Right lobe of liver (tissue), 6 donors: ENCODE measurements around the gene HDAC4. TPM values are rescaled to one million over a fixed set of nuclear protein-coding genes. Genes with fewer than 3 reads are reported as not detected.
A peak's percentile ranks its signal among the peaks of the same experiment; 100 is the strongest.

ENCODE experiments used
- ATAC-seq, 4 donors: fragments of 200-7000 bp; cut with Tn5 transposase; one replicate each; pipeline ENCODE4 v1.9.1; 2020; ENCODE audit warnings: mild to moderate bottlenecking in 4 of 4, moderate library complexity in 4 of 4
- DNase-seq, 3 donors: peaks; one replicate each; pipeline ENCODE4 v3.0.0-alpha.2; 2020
- H3K27ac ChIP-seq, 3 donors: fragments of 200-600 bp; one replicate each; pipeline ENCODE4 v1.8.0; 2022
- H3K27me3 ChIP-seq, 2 donors: fragments of 200-600 bp; one replicate each; pipeline ENCODE4 v1.8.0; 2022
- H3K36me3 ChIP-seq, 4 donors: fragments of 200-600 bp; sonication (generic) in 1 of 4; one replicate each; pipeline versions ENCODE4 v1.5.1 to v1.8.0; 2017 to 2022; ENCODE audit warnings: control low read depth in 1 of 4
- H3K4me1 ChIP-seq, 4 donors: fragments of 200-600 bp; sonication (generic) in 1 of 4; one replicate each; pipeline versions ENCODE4 v1.5.1 to v1.8.0; 2017 to 2022; ENCODE audit warnings: control low read depth in 1 of 4
- H3K4me3 ChIP-seq, 3 donors: fragments of 200-600 bp; one replicate each; pipeline ENCODE4 v1.8.0; 2022
- H3K9me3 ChIP-seq, 4 donors: fragments of 200-600 bp; sonication (generic) in 1 of 4; one replicate each; pipeline versions ENCODE4 v1.5.1 to v1.8.0; 2017 to 2022; ENCODE audit warnings: control low read depth in 1 of 4
- POLR2A ChIP-seq: fragments of 450-650 bp; IDR thresholded peaks from one replicate; pipeline ENCODE4 v1.6.1; 2017; ENCODE audit warnings: antibody characterized with exemption, mild to moderate bottlenecking
- WGBS: methylation state at CpG from one replicate; pipeline ENCODE4 v1.1.6; 2018; ENCODE audit warnings: low coverage, low lambda C conversion rate; ENCODE audit not compliant: insufficient coverage; ENCODE audit errors: missing lambda C conversion rate; 5-methylcytosine and 5-hydroxymethylcytosine counted together
- intact Hi-C, 2 donors: fragments of 100-400 bp; cut with DNase I; formaldehyde crosslinking; loops; one replicate each; pipeline versions ENCODE4 v1.11.2 to v1.14.1; 2022
- total RNA-seq, 6 experiments: library from RNA; depleted of rRNA in 2 of 6; stranded (reverse); fragments of >200 nt in 2 of 6; fragmentation: NEBNext Ultra II Directional in 3 of 6; extraction: Animal tissue kit (Norgen Biotek cat#: 25700) in 3 of 6; gene quantifications; one replicate each; pipeline versions ENCODE4 v1.1.0 to v1.2.4, GENCODE V29; 2016 to 2023
- TF ChIP-seq, protein P1 (sequence below), 4 donors: fragments of 200-600 bp in 3 of 4; fragments of 450-650 bp in 1 of 4; IDR thresholded peaks; one replicate each; pipeline versions ENCODE4 v1.5.1 to v1.8.0; 2016 to 2022; ENCODE audit warnings: antibody characterized with exemption in 4 of 4, mild to moderate bottlenecking in 2 of 4
- donor health status: DM: no; HTN: yes; CAD: no.
- donor health status: DM: no; HTN: no; CAD: no.
- donor health status: DM: no; HTN: no; CAD: no.
- donor health status: DM: no; HTN: yes; CAD: no.
- donor health status: DM: no; HTN: yes; CAD: no.

The HDAC4 gene
- total RNA-seq, 6 experiments from 2014 or later: 8.9 to 22.4 (median 14.7) TPM

DNA sequence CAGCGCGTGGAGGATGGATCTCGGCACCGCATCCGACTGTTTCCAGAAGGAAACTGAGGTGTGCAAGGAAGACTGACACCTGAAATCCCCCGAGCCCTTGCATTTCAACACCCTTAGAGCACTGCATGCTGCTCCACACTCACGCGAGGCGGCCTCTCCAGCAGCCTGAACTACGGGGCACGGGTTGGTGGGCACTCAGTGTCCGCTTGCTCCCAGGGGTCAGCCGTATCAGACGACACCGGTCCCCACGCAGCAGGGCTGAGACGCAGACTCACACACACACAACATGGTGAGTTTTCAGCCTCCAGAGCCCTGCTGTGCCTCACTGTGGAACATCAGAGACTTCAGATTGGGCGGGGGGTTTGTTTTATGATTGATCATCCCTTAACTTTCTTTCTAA is 283.0 kb downstream of the HDAC4 start:
- Histone ChIP-seq H3K27ac (no peak overlapping the region), H3K4me1 (no peaks in the 10 kb centered on the region), H3K9me3 (no peaks in the 10 kb centered on the region), H3K4me3 (no peak overlapping the region), H3K36me3 (no peaks in the 10 kb centered on the region), H3K27me3 (no peaks in the 10 kb centered on the region)
- intact Hi-C loops: no loop called here
- DNase-seq (no peak), ATAC-seq (no peak)
- TF ChIP-seq, protein P1, sequence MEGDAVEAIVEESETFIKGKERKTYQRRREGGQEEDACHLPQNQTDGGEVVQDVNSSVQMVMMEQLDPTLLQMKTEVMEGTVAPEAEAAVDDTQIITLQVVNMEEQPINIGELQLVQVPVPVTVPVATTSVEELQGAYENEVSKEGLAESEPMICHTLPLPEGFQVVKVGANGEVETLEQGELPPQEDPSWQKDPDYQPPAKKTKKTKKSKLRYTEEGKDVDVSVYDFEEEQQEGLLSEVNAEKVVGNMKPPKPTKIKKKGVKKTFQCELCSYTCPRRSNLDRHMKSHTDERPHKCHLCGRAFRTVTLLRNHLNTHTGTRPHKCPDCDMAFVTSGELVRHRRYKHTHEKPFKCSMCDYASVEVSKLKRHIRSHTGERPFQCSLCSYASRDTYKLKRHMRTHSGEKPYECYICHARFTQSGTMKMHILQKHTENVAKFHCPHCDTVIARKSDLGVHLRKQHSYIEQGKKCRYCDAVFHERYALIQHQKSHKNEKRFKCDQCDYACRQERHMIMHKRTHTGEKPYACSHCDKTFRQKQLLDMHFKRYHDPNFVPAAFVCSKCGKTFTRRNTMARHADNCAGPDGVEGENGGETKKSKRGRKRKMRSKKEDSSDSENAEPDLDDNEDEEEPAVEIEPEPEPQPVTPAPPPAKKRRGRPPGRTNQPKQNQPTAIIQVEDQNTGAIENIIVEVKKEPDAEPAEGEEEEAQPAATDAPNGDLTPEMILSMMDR (IDR thresholded peaks at IDR 0.05): no peak
- TF ChIP-seq POLR2A: no peak
- WGBS: no CpG with 5 or more reads among the region's 18 CpGs

DNA sequence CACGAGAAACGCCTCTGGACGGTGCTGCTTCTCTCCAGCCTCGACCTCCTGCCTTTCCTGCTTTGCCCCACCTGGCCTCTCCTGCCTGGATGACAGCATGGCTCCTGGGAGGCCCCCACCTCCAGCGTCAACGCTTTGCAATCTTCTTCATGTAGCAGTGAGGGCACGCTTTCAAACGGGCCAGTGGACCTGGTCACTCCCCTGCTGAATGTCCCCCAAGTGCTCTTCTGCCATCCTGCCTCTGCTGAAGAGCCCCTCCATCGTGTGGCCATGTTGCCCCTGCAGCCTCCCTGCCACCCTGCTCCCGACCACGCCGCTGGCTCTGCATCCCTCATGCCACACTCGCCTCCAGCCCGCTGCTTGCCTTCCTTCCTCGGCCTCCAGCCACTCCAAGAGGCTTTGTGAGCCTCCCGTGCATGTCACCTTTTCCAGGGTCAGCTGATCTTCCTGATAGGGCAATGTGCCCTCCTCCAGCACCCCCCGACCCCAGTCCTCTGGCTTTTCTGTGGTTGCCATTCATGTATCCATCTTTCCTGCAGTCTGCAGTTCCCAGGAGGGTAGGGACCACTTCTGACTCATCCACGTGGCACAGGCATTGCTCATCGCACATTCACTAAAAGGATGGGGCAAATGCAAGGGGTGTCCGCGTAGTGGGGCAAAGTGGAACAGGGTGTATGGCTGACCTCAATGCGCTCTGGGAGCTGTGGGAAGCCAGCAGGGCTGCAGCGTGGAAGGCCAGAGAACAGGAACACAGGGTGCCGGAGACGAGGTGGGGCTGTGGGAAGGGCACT is 284.2 kb downstream of the HDAC4 start:
- H3K36me3 ChIP-seq: no peaks in the 10 kb centered on the region
- TF ChIP-seq, protein P1 (IDR thresholded peaks at IDR 0.05): no peak
- no peak for TF ChIP-seq POLR2A
- intact Hi-C loops: no loop called here
- WGBS: 88% methylated on average over 20 of the region's 25 CpGs
- no peak overlapping the region for H3K4me3 ChIP-seq
- ATAC-seq (no peak), DNase-seq (no peak)
- H3K27ac ChIP-seq: no peak overlapping the region
- no peaks in the 10 kb centered on the region for H3K9me3 ChIP-seq
- H3K27me3 ChIP-seq: no peaks in the 10 kb centered on the region
- no peaks in the 10 kb centered on the region for H3K4me1 ChIP-seq

DNA sequence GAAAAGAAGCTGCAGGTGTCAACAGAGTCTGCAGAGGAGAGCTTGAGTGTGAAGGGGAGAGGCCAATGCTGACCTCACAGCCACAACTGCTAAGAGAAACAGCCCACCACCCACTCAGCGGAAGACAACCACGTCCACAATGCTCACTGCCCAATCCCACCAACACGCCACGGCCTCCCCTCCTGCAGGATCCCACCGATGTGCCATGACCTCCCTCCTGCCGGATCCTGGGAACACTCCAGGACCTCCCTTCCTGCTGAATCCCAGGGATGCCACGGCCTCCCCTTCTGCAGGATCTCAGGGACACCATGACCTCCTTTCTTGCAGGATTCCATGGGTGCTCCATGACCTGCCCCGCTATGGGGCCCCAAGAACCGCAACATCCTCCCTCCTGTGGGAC is 285.2 kb downstream of the HDAC4 start:
- 80% methylated on average over 1 of the region's 9 CpGs for WGBS

DNA sequence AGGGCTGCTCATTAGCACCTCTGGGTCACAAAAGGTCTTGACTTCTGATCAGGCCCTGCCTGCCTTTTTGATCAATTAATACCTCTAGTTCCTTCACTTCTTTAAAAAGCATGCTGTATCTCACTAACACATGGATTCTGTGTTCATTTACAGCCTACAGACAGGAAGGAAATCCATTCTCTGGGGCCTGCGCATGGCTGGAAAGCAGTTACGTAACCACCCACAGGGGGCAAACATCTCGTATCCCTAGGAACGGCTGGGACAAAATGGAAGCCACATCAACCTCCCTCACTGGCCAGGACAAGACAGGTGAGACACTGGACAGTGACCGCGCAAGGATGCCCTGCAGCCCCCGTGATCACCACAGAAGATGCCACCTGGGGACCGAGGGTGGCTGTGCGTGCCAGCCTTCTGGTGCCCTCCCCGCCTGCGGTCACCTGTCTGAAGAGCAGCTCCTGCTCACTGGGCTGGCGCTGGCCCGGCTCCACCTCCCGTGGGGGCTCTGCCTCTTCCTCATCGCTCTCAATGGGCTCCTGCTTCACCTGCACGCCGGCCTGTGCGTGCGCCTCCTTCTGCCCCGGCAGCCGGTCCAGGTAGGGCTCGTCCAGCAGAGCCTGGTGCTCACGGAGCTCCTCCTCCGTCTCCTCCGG is 286.1 kb downstream of the HDAC4 start:
- intact Hi-C loops: no loop called here
- no peak overlapping the region for H3K27ac ChIP-seq
- ATAC-seq: peak in 1 of 4 donors; percentile 18

More for the DNA sequence above, 285.2 kb downstream of the HDAC4 start:
- TF ChIP-seq, protein P1 (IDR thresholded peaks at IDR 0.05): no peak
- no peak for TF ChIP-seq POLR2A
- no peak overlapping the region for H3K4me3 ChIP-seq
- no peaks in the 10 kb centered on the region for H3K9me3 ChIP-seq
- no peak for DNase-seq
- no peaks in the 10 kb centered on the region for H3K27me3 ChIP-seq
- intact Hi-C loops: no loop called here
- H3K4me1 ChIP-seq: no peaks in the 10 kb centered on the region
- no peak overlapping the region for H3K27ac ChIP-seq
- peaks cover 0 to 2% (median 0%) of the 10 kb centered on the region in 4 donors for H3K36me3 ChIP-seq
- no peak for ATAC-seq

More for the DNA sequence above, 286.1 kb downstream of the HDAC4 start:
- Histone ChIP-seq H3K36me3 (peaks cover 0 to 5% (median 0%) of the 10 kb centered on the region in 4 donors), H3K9me3 (no peaks in the 10 kb centered on the region), H3K4me1 (peaks cover 0 to 2% (median 0%) of the 10 kb centered on the region in 4 donors), H3K4me3 (no peak overlapping the region), H3K27me3 (no peaks in the 10 kb centered on the region)
- WGBS: 70% methylated on average over 7 of the region's 25 CpGs
- no peak for TF ChIP-seq POLR2A
- TF ChIP-seq, protein P1 (IDR thresholded peaks at IDR 0.05): no peak
- DNase-seq: no peak
